Vagina (tissue), 2 donors: Measurements from ENCODE around the gene DNAI2.

Experiments
- CTCF ChIP-seq, 3 experiments: fragments of 450-650 bp in 2 of 3; fragments of 200-600 bp in 1 of 3; sonication (generic) in 1 of 3; IDR thresholded peaks; one replicate each; pipeline ENCODE4 v1.5.1; 2017 to 2019; ENCODE audit warnings: antibody characterized with exemption in 3 of 3, mild to moderate bottlenecking in 2 of 3, moderate library complexity in 2 of 3
- POLR2A ChIP-seq, 2 donors: fragments of 450-650 bp; IDR thresholded peaks; one replicate each; pipeline ENCODE4 v1.6.1; 2017; ENCODE audit warnings: antibody characterized with exemption in 2 of 2, mild to moderate bottlenecking in 2 of 2, moderate library complexity in 2 of 2
- POLR2AphosphoS5 ChIP-seq, 2 donors: sonication (generic); formaldehyde crosslinking; IDR thresholded peaks; one replicate each; pipeline ENCODE4 v1.9.0; 2017; ENCODE audit warnings: antibody characterized with exemption in 2 of 2, mild to moderate bottlenecking in 2 of 2, low read depth in 1 of 2; ENCODE audit not compliant: insufficient read depth in 1 of 2

- TF ChIP-seq CTCF (IDR thresholded peaks at IDR 0.05) (no peak), POLR2A (IDR thresholded peaks at IDR 0.05) (no peak), POLR2AphosphoS5 (IDR thresholded peaks at IDR 0.05; ENCODE audit: insufficient read depth in 1 of 2, low read depth in 1 of 2) (no peak)
Measured at GRCh38 chr17:74355065-74355464, 81.0 kb downstream of the DNAI2 start.
